DMS 273 (cell line): ENCODE results near the gene ECI2.

Experiments
- DNase-seq: peaks from one replicate; lab custom pipeline; 2025; ENCODE audit not compliant: unreplicated experiment; lab: John Stamatoyannopoulos, UW

ECI2 gene, protein sequence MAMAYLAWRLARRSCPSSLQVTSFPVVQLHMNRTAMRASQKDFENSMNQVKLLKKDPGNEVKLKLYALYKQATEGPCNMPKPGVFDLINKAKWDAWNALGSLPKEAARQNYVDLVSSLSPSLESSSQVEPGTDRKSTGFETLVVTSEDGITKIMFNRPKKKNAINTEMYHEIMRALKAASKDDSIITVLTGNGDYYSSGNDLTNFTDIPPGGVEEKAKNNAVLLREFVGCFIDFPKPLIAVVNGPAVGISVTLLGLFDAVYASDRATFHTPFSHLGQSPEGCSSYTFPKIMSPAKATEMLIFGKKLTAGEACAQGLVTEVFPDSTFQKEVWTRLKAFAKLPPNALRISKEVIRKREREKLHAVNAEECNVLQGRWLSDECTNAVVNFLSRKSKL

DNA sequence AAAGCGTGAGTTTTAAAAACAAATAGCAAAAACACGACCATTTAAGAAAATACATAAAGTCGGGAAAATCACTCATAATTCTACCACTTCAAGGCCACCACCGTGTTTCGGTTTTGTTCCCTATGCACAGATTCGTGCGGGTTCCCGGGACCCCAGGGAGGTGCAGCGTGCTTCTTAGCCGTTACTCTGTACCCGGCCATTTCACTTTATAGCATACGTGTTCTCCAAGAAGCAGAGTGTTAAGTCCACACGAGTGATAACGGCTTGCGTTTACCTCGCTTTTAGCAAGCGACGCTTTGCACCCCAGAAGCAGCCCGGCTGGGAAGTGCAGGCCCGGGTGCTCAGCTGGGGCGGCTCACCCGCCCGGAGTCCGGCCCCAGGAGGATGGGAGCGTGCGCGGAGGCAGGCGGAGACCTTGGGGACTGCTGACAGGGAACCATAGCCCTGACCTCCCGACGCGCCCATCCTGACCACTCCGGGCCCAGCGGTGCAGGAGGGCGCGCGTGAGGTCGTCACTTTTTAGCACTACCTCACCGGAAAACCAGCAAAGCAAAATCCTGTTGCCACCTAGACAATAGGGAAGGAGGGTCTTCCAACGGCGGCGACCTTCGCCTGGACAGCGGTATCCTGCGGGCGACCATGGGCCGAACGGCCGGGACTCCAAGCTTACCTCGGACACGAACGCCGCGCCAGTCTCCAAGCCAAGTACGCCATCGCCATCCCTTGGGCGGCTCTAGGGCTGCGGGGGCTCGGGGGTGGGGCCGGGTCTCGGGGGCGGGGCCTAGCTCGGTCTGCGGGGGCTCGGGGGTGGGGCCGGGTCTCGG, at the start of gene ECI2:
TSS of gene ECI2 (minus strand) at position 735 of the 824 bp plus-strand sequence. CDS start at position 720, 15 bp downstream.
- DNase-seq: peak; percentile 81

DNA sequence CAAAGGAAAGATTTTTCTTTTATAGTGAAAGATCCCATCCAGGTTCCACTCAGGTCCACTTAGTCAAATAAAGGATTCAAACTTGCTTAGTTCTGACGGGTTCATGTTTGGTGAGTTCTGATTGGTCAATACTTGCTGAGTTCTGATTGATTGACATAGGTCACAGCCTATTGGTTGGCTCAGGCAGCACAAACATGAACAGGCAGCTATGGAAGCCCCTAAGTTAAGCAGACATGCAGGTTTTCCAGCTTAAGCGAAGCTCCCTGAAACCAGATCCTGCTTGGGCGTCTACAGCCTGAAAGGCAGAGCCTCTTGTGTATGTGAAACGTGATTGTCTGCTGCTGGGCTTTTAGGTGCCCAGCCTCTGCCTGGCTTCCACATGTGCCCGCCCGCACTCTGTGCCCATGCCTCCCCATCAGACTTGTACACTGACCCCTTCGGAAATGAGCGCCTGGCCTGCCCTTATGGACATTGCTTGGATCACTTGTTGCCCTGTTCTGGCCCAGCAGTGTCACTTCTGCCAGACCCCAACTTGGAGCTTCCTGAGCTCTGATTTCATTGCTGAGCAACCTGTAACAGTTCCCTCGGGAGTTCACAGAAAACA, 45.4 kb upstream of the ECI2 start:
- peak; percentile 50 for DNase-seq

- DNase-seq: no peak
Measured at GRCh38 chr6:4179960-4180651, 44.7 kb upstream of the ECI2 start.

- DNase-seq: no peak
Measured at GRCh38 chr6:4178737-4179333, 43.5 kb upstream of the ECI2 start.

DNA sequence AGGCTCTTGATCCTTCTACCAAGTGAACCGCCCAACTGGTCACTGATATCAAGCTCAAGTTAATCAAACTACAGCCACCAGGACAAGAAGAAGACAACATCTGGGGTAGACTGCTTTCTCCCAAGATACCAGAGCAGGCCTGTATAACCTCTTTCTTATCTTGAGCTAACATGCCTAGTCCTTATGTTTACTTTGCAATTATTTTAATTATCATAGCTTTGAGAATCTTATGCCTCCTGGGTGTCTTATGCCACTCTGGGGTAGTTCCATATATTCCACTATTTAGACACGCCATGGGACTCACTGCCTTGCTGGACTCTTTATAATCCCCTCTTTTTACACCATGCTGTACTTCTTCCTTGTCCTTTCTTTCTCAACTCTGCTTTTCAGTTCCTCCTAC, 41.5 kb upstream of the ECI2 start:
- no peak for DNase-seq

DNA sequence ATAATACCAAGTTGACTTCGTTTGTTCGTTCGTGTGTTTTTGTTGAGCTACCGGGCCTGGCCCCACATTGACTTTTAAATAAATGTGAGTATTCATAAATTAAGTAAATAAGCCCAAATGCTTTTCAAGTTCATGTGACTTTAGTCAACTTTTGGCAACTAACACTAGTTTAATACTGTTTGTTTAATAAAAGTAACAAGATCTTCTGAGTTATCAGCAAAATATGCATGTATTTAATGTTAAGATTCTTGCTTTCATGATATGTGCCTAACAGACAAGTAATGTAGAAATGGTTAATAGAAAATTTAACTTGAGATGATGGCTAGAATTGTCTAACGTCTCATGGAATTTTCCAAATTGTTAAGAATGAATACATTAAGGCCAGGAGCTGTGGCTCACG, 38.7 kb upstream of the ECI2 start:
- no peak for DNase-seq

- DNase-seq: no peak
Measured at GRCh38 chr6:4172368-4172767, 37.0 kb upstream of the ECI2 start.

DNA sequence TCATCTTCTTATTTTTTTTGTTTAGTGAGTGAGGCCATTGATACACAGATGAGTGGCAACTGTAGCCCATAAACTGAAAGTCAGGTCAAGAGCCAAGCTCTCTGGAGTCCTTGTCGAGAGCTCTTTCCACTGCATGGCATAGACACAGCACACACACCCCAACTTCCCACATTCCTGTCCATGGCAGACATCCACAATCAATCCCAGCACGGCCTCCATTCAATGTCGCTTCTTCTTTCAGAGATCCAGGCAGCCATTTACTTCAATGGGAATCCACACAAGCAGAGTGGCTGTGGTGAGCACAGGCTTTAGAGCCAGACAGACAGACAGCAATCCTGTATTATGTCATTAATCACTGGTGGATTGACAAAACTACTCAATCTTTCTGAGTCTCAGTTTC, 34.9 kb upstream of the ECI2 start:
- no peak for DNase-seq

DNA sequence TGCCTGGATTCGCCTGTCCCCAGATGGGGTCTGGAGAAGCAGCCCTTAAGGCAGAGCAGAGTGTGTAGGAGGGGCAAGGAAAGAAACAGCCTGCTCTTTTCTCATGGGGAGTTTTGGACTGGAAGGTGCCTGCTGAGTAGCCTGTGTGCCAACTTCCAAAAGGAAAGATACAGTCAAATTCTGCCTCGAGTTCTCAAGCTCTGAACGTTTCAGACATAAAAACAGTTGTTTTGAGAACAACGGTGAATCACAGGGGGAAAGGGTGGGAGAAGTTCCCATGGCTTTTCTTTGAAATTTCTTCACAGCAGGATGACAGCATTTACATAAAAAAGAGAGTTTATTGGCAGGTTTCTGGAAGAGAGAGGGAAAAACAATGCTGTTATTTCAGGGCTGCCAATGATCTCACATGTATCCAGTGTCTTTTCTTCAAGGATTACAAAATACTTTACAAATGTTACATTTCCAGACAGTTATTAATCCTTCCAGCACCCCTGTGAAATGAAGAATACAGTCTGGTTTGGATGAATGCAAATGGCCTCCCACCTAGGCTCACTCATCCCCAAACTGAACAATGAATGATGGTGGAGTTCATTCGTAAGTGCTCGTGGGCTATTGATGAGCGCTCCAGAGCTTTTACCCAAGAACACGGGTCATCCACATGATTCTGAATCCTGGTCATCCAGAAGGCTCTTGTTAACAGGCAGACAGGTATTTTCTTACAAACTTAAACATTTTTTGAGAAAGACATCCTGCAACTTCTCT, 33.8 kb upstream of the ECI2 start:
- DNase-seq: no peak

DNA sequence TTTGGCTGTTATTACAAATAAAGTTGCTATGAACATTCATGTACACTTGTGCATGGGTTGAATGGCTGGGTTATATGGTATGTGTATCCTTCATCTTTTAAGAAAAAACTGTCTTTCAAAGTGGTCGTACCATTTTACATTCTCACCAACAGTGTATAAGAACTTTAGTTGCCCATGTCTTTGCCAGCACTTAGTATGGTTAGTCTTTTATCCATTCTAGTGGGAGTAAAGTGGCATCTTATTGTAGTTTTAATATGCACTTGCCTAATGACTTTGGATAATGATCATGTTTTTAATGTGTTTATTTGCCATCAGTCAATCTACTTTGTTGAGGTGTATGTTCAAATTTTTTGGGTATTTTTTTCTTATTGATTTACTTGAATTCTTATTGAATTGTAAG, 32.5 kb upstream of the ECI2 start:
- DNase-seq: no peak

- DNase-seq: no peak
Measured at GRCh38 chr6:4167123-4167522, 31.7 kb upstream of the ECI2 start.

DNA sequence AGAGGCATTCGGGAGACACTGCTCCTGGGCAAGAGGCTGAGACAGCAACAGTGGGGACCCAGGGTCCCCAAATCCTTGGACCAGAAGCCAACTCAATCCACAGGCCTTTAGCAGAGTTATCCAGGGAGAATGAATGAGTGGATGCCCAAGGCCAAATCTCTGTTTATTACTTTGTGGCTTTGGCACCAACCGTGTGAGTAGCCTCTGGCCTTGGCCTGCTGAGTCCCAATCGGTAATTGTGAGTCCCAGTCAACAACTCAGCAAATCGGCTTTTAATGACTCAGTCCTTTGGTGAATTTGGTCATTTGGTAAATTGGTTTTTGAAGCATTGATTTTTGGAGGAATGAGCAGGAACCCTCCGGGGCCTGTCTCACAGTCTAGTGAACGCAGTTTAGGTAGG, 29.1 kb upstream of the ECI2 start:
- DNase-seq: no peak

GRCh38 chr6:4164117-4164442, 28.7 kb upstream of the ECI2 start:
- DNase-seq: peak; percentile 14

- DNase-seq: no peak
Measured at GRCh38 chr6:4163408-4164116, 28.2 kb upstream of the ECI2 start.

GRCh38 chr6:4162370-4162769, 27.0 kb upstream of the ECI2 start:
- DNase-seq: peak; percentile 42

GRCh38 chr6:4159491-4159890, 24.1 kb upstream of the ECI2 start:
- DNase-seq: no peak

GRCh38 chr6:4157506-4157905, 22.1 kb upstream of the ECI2 start:
- DNase-seq: peak; percentile 93

DNA sequence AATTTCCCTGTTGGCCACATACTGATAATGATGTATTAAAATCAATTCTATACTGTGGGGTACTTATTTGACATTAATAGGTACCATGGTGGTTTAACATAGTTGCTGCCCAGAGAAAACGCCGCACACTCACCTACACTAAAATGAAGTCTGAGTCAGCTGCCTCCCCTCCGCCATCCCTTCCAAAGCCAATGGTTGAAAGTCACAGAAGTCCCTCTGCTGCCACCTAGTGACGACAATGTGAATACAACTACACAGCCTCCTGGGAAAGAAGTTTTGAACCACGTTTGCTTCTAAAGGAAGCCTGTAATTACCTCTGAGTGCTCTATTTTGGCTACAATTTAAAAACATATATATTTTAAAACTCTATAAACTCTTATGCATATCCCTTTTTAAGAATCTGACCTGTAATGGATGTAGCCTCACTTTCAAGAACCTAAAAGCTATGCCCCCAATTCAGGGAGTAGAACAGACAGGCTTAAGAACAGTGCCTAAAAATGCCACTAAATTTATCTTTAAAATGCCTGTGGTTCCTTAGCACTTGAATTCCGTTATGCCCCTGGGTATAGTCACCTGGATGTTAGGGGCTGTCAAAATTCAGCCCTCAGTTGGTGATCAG, 20.6 kb upstream of the ECI2 start:
- DNase-seq: peak; percentile 91

- DNase-seq: no peak
Measured at GRCh38 chr6:4153514-4153985, 18.2 kb upstream of the ECI2 start.
